Panc1 (cell line): ENCODE results near the gene GMDS.

Experiments
- POLR2AphosphoS5 ChIP-seq: IDR thresholded peaks from 2 replicates; pipeline ENCODE4 v1.6.1; 2012; ENCODE audit warnings: mild to moderate bottlenecking, low read depth, low read length, moderate library complexity
- REST ChIP-seq, 2 experiments: IDR thresholded peaks; 2 replicates each; pipeline ENCODE4 v1.6.1; 2011 to 2012; ENCODE audit warnings: low read depth in 2 of 2, control low read depth in 1 of 2, low read length in 1 of 2, mild to moderate bottlenecking in 1 of 2, moderate library complexity in 1 of 2; ENCODE audit not compliant: insufficient read depth in 1 of 2
- TF ChIP-seq, protein P1 (sequence below): fragments of 450-650 bp; IDR thresholded peaks from 2 replicates; pipeline ENCODE4 v1.5.1; 2017; ENCODE audit warnings: mild to moderate bottlenecking

DNA sequence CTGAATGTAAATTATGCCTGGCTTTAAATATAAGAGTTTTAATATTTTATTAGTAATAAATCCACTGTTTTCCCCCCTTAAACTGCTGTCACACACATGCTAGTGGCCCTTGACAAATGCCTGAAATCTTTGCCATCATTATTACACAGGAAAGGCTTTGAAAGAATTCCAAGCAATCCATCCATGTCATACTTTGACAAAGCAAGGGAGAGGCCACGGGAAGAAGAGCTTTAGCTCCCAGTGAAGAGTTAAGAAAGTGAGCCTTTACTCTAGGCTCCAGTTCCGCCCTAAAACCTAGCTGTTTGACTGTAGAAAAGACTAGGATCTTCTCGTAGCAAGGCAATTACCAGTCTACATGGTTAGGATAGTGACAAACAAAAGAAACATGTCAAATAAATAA, 147.9 kb downstream of the GMDS start:
- TF ChIP-seq POLR2AphosphoS5 (no peak), REST (IDR thresholded peaks at IDR 0.05; ENCODE audit: insufficient read depth in 1 of 2, low read depth in 2 of 2, low read length in 1 of 2) (no peak)
- TF ChIP-seq, protein P1, sequence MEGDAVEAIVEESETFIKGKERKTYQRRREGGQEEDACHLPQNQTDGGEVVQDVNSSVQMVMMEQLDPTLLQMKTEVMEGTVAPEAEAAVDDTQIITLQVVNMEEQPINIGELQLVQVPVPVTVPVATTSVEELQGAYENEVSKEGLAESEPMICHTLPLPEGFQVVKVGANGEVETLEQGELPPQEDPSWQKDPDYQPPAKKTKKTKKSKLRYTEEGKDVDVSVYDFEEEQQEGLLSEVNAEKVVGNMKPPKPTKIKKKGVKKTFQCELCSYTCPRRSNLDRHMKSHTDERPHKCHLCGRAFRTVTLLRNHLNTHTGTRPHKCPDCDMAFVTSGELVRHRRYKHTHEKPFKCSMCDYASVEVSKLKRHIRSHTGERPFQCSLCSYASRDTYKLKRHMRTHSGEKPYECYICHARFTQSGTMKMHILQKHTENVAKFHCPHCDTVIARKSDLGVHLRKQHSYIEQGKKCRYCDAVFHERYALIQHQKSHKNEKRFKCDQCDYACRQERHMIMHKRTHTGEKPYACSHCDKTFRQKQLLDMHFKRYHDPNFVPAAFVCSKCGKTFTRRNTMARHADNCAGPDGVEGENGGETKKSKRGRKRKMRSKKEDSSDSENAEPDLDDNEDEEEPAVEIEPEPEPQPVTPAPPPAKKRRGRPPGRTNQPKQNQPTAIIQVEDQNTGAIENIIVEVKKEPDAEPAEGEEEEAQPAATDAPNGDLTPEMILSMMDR = no peak
